Smooth muscle cell of the brain vasculature (primary cell): ENCODE results near the gene RNU5B-1.

Source experiments
- DNase-seq: peaks from one replicate; pipeline ENCODE4 v3.0.0-alpha.2; 2012; ENCODE audit warnings: low read depth, low spot score

Gene RNU5B-1

DNA sequence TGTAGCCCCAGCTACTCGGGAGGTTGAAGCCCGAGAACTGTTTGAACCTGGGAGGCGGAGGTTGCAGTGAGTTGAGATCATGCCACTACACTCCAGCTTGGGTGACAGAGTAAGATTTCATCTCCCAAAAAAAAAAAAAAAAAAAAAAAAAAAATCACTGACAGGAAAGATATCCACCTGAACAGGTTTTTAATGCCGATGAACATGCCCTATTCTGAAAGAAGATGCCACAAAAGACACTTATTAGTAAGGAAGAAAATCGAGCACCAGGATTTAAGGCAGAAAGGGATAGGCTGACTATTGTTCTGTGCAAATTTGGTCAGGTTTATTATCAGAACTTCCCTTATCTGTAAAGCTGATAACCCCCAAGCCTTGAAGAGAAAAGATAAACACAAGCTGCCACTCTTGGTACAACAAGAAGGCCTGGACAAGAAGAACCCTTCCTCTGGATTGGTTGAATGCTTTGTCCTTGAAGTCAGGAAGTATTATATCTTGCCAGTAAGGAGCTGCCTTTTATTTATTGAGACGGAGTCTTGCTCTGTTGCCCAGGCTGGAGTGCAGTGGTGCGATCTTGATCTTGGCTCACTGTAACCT, 15.1 kb upstream of the RNU5B-1 start:
- no peak for DNase-seq

DNA sequence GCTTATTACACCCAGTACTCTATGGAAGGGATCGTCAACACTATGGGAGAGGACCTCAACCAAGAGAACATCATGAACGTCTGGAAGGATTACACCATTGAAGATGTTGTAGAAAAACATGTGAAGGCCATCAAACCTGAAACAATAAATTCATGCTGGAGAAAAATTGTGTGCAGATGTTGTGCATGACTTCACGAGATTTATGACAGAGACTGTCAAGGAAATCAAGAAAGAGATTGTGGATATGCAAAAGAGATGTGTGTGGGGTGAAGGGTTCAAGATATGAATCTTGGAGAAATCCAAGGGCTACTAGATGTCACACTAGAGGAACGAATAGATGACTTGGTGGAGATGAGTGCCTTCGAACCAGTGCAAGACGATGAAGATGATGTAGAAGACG, 14.2 kb upstream of the RNU5B-1 start:
- DNase-seq: no peak

DNA sequence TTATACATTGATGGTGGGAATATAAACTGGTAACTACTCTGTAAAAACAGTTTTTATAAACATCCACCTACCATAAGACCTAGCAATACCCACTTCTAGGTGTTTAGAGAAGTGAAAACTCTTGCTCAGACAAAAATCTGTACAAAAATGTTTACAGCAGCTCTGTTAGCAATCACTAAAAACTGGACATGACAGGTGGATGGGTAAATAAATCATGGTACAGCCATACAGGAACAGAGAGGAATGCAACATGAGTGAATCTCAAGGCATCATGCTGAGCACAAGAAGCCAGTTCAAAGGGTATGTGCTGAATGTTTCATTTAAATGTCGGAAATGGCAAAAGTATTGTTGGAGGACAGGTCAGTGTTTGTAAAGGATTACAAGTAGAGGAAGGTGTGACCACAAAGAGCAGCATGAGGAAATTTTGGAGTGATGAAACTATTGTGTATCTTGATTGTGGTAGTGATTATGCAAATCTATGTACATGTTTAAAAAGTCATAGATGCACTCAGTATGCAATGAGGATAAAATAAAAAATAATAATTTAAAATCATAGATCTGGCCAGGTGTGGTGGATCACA, 11.4 kb upstream of the RNU5B-1 start:
- DNase-seq: no peak

DNA sequence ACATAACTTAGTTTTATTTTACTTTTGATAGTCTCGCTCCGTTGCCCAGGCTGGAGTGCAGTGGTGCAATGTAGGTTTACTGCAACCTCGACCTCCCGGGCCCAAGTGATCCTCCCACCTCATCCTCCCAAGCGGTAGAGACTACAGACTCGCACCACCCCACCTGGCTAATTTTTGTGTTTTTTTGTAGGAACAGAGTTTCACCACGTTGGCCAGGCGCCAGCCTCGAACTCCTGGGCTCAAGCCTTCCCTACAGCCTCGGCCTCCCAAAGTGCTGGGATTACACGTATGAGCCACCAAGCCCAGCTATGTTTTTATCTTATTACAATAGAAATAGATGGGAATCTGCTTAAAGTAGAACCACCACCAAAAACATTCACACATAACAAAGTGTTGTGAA, 5.7 kb upstream of the RNU5B-1 start:
- no peak for DNase-seq

DNA sequence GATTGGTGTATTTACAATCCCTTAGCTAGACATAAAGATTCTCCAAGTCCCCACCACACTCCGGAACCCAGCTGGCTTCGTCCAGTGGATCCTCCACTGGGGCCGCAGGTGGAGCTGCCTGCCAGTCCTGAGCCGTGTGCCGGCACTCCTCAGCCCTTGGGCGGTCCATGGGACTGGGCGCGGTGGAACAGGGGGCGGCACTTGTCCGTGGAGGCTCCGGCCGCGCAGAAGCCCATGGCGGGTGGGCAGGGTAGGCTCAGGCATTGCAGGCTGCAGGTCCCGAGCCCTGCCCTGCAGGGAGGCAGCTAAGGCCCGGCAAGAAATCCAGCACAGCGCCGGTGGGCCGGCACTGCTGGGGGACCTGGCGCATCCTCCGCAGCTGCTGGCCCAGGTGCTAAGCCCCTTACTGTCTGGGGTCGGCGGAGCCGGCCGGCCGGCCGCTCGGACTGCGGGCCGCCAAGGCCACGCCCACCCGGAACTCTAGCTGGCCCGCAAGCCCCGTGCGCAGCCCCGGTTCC, 3.5 kb upstream of the RNU5B-1 start:
- no peak for DNase-seq

DNA sequence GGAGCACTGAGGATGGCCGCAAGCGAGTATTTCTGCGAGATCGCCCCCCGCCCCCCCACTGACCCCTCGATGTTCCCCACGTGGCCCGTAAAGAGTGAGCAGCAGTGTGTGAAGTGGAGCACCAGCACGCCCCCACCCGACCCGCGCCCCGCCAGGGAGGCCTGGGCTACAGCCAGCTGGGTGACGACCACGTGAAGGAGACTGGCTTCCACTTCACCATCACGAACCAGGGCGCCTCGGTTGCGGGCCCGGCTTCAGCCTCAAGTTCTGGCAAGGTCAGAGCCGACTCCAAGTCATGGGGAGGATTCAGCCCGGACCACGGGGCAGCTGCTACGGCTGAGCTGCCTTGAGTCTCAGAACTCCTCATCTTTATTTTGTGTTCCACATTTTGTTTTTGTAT, 2.4 kb upstream of the RNU5B-1 start:
- DNase-seq: no peak

DNA sequence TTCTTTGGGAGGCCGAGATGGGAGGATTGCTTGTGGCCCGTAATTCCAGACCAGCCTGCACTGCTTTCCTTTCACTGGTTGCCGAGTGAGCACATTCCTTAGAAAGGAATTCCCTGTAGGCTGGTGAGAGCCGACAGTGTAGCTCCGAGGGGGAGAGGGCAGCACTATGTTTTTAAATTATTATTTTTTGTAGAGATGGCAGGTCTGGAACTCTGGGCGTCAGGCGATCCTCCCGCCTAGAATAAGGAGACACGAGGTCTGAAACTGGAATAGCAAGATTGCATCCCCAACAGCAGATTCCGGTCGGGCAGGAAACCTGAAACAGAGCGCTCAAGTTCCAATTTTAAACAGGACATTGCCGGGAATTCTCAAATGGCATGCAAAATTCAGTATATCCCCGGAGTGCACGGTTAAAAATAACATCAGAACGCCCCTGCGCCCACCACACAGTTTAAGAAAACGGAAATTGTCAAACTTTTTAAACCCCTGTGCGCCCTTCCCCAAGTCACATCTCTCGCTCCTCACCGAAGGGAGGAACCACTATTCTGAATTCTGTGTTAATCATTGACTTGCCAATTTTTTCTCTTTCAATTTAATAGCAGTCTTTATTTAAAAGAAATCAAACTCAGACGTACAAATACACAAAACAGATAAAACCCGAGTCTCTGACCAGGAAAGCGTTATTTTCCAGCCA, 643 bp upstream of the RNU5B-1 start:
- DNase-seq: no peak

DNA sequence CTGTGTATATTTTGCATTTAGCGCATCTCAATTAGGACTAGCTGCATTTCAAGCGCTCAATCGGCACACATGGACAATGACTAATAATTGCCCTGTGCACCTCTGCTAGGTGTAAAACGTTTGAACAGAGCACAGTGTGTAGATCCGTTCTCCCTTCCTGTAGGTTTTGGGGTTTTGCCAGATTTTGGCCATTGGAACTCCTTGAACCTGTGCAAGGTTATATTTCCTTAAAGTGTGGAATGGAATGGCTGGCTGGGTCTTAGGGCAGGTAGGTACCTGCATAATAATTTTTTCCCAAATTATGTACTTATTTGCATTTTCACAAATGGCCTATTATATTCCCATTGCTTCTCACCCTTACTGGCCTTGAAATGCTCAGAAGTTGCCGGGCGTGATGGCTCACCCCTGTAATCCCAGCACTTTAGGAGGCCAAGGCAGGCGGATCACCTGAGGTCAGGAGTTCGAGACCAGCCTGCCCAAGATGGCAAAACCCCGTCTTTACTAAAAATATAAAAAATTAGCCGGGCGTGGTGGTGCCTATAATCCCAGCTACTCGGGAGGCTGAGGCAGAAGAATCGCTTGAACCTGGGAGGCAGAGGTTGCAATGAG, 777 bp downstream of the RNU5B-1 start:
- no peak for DNase-seq

DNA sequence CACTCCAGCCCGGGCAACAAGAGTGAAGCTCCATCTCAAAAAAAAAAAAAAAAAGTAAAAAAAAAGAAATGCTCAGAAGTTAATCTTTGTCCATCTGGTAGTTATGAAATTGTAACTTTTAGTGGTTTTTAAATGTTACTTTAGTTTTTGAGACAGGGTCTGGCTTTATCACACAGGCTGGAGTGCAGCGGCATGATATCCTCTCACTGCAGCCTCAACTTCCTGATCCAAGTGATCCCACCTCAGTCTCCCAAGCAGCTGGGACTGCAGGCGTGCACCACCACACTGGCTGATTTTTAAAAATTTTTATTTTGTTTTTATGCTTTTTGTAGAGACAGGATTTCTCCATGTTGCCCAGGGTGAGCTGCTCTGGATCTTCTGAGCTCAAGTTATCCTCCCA, 1.3 kb downstream of the RNU5B-1 start:
- no peak for DNase-seq

DNA sequence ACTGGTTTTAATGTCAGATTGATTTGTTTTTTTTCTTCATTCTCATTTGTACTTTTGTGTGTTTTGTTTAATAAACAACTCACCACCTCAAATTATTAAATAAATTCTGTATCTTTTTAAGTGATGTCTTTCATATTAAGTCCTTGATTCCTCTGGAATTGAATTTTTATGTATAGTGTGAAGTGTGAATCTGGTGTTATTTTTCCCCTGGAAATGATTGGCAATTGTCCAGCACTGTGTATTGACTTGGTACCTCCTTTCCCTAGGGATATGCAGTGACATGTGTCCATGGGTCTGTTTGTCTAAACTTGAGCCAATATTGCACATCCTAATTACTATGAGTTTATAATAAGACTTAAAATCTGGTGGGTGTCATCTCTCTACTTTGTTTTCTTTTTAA, 2.1 kb downstream of the RNU5B-1 start:
- DNase-seq: no peak

DNA sequence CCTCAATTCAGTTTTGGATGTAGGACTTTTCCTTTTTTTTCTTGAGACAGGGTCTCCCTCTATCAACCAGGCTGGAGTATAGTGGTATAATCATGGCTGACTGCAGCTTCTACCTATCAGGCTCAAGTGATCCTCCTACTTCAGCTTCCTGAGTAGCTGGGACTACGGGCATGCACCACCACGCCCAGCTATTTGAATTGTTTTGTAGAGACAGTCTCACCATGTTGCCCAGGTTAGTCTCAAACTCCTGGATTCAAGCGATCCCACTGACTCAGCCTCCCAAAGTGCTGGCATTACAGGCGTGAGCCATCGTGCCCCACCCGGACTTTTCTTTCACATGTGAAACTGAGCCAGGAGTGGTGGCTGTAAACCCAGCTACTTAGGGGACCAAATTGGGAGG, 3.5 kb downstream of the RNU5B-1 start:
- no peak for DNase-seq

DNA sequence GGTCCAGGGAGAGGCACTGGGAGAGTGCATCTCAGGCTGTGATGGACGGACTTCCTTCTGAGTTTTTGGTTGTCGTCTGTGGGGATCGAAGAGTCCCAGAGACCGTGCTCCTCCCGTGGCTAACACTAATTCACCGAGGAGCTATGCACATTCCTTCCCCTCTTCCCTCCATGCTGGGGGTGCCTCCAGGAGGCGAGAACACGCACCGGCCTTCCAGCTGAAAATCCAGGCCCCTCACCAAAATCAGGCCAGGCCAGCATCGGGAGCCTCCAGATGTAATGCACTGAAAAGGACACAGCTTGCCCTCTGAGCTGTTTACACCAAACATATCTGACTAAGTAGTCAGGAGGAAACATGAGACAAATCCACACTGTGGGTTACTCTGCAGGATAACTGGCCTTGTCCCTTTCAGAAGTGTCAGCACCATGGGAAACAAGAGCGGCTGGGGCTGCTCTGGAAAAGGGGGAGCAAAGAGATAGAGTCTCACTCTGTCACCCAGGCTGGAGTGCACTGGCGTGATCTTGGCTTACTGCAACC, 5.5 kb downstream of the RNU5B-1 start:
- no peak for DNase-seq

DNA sequence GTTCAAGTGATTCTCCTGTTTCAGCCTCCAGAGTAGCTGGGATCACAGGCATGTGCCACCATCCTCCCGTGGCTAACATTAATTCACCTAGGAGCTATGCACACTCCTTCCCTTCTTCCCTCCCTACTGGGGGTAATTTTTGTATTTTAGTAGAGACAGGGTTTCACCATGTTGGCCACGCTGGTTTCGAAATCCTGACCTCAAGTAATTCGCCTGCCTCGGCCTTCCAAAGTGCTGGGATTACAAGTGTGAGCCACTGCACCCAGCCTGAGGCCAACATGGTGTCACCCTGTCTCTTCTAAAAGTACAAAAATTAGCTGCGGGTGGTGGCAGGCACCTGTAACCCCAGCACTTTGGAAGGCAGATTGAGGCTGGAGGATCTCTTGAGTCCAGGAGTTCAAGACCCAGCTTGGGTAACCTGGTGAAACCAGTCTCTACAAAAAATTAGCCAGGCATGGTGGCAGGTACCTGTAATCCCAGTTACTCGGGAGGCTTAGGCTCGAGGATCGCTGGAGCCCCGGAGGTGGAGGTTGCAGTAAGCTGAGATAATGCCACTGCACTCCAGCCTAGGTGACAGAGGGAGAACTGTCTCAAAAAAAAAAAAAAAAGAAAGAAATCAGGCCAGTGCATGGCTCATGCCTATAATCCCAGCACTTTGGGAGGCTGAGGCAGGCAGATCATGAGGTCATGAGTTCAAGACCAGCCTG, 6.1 kb downstream of the RNU5B-1 start:
- no peak for DNase-seq

DNA sequence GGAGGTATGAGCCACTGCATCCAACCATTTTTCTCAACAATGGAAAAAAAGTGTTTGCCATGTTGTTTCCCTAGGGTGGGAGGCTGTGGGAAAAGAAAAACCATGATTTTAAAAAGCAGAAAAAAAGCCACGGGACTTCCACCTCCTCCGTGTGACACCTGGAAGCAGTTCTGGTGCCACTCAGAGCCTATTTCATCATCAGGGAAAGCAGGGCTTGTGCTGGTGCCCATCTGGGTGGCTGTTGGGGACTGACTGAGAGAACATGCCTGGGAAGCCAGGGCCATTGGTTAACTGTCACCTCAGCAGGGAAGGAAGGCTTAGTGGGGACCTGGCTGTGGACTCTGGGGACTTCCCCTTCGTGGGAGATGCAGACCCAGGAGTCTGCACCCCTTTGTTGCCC, 7.3 kb downstream of the RNU5B-1 start:
- DNase-seq: no peak

DNA sequence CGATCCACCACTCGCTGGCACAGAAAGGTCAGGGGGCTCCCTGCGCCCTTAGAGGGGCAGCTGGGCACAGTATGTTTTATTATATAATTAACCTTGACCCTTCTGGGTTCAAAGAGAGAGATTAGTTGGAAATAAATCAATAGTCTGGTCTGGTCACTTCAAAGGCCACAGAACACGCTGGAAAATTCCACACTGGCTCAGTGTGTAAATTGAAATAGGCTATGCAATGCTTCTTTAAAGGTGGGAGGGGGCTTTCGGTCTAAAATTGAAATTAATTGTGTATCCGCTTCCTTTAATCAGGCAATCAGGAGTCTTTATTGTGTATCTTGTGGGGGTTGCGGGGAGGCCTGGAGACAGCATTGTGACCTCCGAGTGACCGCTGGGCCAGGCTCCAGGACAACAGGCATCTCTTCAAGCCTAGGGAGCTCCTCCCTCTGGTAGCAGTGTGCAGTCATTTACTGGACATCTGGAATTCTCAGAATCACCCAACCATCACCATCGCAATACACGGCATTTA, 8.0 kb downstream of the RNU5B-1 start:
- no peak for DNase-seq

DNA sequence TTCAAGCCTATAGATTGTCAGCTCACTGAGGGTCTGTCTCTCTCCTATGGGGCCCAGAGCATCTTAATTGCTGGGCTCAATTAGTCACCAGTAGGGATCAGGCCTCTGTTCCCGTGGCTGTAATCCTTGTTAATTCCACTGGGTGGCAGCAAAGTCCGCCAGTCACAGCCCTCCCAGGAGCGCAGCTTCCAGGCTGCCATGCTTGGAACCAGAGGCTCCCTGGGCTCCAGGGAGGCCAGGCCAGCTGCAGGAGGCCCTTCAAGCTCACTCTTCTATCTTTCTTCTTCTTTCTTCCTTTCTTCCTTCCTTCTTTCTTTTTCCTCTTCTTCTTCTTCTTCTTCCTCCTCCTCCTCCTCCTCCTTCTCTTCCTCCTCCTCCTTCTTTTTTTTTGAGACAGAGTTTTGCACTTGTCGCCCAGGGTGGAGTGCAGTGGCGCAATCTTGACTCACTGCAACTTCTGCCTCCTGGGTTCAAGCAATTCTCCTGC, 14.4 kb downstream of the RNU5B-1 start:
- no peak for DNase-seq

DNA sequence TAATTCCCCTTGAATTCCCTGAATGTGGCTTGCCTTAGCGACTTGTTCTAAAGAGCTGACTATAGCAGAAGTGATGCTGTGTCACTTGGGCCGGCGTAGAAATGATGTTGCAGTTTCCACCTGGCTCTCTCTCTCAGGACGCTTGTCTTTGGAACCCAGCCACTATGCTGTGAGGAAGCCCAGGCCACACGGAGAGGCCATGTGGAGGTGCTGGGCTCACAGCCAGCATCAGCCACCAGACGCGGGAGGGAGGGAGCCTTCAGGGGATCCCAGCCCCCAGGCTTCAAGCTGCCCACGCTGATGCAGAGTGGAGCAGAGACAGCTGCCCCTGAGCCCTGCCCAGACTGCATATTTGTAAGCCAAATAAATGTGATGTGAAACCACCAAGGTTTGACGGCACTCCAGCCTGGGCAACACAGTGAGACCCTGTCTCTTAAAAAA, 18.6 kb downstream of the RNU5B-1 start:
- no peak for DNase-seq

DNA sequence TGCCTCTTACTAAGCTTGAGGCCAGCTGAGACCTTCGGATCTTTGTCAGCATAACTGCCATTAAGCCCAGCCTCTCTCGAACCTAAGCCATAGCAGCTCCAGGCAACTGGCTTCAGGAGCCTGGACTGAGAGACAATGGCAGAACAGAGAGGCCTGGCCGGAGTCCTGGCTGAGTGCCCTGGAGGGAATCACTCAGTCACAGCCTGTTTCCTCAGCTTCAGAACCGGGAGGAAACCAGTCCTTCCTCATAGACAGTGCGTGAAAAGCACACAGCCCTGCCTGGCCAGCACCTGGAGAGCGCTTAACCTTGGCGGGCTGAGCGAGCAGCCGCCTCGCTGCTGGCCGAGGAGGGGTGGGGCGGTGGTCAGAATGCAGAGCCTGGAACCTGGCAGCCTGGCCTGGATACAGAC, 21.6 kb downstream of the RNU5B-1 start:
- no peak for DNase-seq

DNA sequence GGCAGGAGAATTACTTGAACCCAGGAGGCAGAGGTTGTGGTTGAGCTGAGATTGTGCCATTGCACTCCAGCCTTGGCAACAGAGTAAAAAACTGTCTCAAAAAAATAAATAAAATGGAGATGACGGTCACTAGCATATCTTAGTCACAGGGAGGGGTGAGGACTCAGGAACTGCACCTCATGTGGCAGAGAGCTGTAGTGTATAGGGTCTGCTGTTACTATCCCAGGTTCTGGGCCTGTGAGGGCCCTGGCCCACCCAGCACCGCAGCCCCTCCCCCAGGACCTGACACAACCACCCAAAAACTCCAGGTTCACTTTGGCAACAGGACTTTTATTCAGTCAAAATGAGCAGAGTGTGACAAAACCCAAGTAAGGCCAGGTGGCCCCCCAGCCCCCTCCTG, 22.3 kb downstream of the RNU5B-1 start:
- DNase-seq: no peak

DNA sequence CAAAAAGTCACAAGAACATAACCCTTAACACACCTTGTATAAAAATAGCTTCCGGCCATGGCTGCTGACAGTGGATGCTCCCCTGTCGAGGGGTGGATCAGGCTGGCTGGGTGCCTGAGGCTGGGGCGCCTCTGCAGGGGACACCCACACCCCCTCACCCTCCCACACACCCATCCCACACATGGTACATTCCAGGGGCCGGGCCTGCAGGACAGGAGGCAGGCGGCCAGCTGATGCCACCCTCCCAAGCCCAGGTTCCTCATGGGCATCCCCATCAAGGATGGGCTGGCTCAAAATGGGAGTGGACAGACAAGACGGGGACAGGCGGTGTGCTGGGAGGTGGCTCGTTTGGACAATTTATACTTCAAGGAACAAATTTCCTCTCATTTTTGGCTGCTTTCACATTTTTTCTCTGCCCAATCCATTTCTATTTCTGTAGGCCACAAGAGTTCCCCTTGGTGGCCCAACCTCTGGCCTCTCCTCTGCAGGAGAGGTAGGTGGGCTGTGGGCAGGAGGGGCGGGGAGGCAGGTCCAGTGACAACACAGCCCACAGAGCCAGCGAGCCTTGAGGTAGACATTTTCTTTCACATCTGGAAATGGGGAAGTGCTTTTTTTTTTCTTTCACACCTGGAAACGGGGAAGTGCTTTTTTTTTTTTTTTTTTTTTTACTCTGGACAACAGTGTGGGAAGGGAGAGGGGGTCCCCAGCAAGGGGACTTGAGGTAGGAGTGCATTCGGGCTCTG, 23.3 kb downstream of the RNU5B-1 start:
- DNase-seq: no peak
